Measurements from ENCODE around the gene FBXO8. TPM values are rescaled to one million over a fixed set of nuclear protein-coding genes. Genes with fewer than 3 reads are reported as not detected.

Gene FBXO8
- polyA plus RNA-seq, 1 of the 3 experiments (the other 2 are of a cell fraction) = 16.0 TPM

GRCh38 chr4:174211622-174212044 lies 71.8 kb downstream of the FBXO8 start:
- H3K4me2 ChIP-seq = no peak overlapping the region
- no peaks in the 10 kb centered on the region for H3K79me2 ChIP-seq (ENCODE audit: insufficient read depth)
- no peak overlapping the region for H3K4me3 ChIP-seq (ENCODE audit: low read depth in 2 of 2, low read length in 1 of 2)
- no peaks in the 10 kb centered on the region for H3K36me3 ChIP-seq (replicated peaks in 1 of 2; ENCODE audit: control insufficient read depth in 1 of 2, insufficient read depth in 2 of 2, low read length in 1 of 2)
- no peak for DNase-seq
- no peaks in the 10 kb centered on the region for H4K20me1 ChIP-seq (ENCODE audit: insufficient read depth)
- no peaks in the 10 kb centered on the region for H3K9me3 ChIP-seq
- no peak overlapping the region for H3K9ac ChIP-seq
- TF ChIP-seq RFX5 (IDR thresholded peaks at IDR 0.05; ENCODE audit: low read length) = no peak
- no peaks in the 10 kb centered on the region for H3K9me2 ChIP-seq
- ChIA-PET POLR2A (interaction anchor here (1.4 to 1.6 kb wide), 2 partner anchors 42 to 51 kb away, joined by 3 read pairs; no protein-coding TSS in a partner anchor), CTCF (interaction anchor here (0.9 to 1.5 kb wide), 6 partner anchors 8 to 704 kb away, joined by 3 to 5 read pairs (median 3); no protein-coding TSS in a partner anchor)
- no peaks in the 10 kb centered on the region for H3K27me3 ChIP-seq (ENCODE audit: insufficient read depth)
- H3K27ac ChIP-seq (ENCODE audit: low read depth in 2 of 2, low read length in 1 of 2) = peak overlapping the region in 1 of 2 experiments; percentile 4; a peak in 1 of 4 replicates
- H3F3A ChIP-seq (replicated peaks; ENCODE audit: insufficient read depth) = peaks cover 9% of the 10 kb centered on the region
- no peak overlapping the region; the same call in 1 of the 2 replicates for H2AFZ ChIP-seq (ENCODE audit: low read depth)
- H3K4me1 ChIP-seq (ENCODE audit: control insufficient read depth in 1 of 2, insufficient read depth in 2 of 2, low read depth in 1 of 2, low read length in 1 of 2) = peaks cover 18 to 30% of the 10 kb centered on the region in 2 experiments; a peak in 3 of 4 replicates
- WGBS (ENCODE audit: low lambda C conversion rate) = 94% methylated on average over 23 of the region's 23 CpGs

- Histone ChIP-seq H3K36me3 (replicated peaks in 1 of 2; ENCODE audit: control insufficient read depth in 1 of 2, insufficient read depth in 2 of 2, low read length in 1 of 2) (no peaks in the 10 kb centered on the region), H3K79me2 (ENCODE audit: insufficient read depth) (no peaks in the 10 kb centered on the region), H3K4me1 (ENCODE audit: control insufficient read depth in 1 of 2, insufficient read depth in 2 of 2, low read depth in 1 of 2, low read length in 1 of 2) (peaks cover 13 to 29% of the 10 kb centered on the region in 2 experiments; a peak in 3 of 4 replicates), H3K4me3 (ENCODE audit: low read depth in 2 of 2, low read length in 1 of 2) (no peak overlapping the region), H3K9me2 (no peaks in the 10 kb centered on the region), H2AFZ (ENCODE audit: low read depth) (peak overlapping the region; percentile 66; the same call in 1 of the 2 replicates), H4K20me1 (ENCODE audit: insufficient read depth) (no peaks in the 10 kb centered on the region), H3K27ac (ENCODE audit: low read depth in 2 of 2, low read length in 1 of 2) (peak overlapping the region; percentile 4 to 49; a peak in 3 of 4 replicates), H3K9ac (no peak overlapping the region), H3K27me3 (ENCODE audit: insufficient read depth) (no peaks in the 10 kb centered on the region), H3K4me2 (0 out of 2 replicates have a peak overlapping the region, but pooled peaks have one; percentile 12), H3K9me3 (no peaks in the 10 kb centered on the region), H3F3A (replicated peaks; ENCODE audit: insufficient read depth) (peaks cover 9% of the 10 kb centered on the region)
- POLR2A ChIA-PET = interaction anchor here (0.6 to 1.6 kb wide), 2 partner anchors 52 to 696 kb away, joined by 3 to 5 read pairs; no protein-coding TSS in a partner anchor
- DNase-seq = no peak
- 82% methylated on average over 6 of the region's 6 CpGs for WGBS (ENCODE audit: low lambda C conversion rate)
- TF ChIP-seq FOSL2 (IDR thresholded peaks at IDR 0.05; ENCODE audit: borderline replicate concordance, low read depth) (peak; percentile 3; the same call in 1 of the 2 replicates), SMC3 (IDR thresholded peaks at IDR 0.05; ENCODE audit: low read depth, low read length) (no peak)
- CTCF ChIA-PET = interaction anchor here (0.7 to 1.5 kb wide), 7 partner anchors 10 to 696 kb away, joined by 3 to 5 read pairs (median 3); no protein-coding TSS in a partner anchor
Observed at GRCh38 chr4:174210952-174211490, 72.4 kb downstream of the FBXO8 start.

GRCh38 chr4:174210354-174210753 lies 73.1 kb downstream of the FBXO8 start:
- H4K20me1 ChIP-seq (ENCODE audit: insufficient read depth) = no peaks in the 10 kb centered on the region
- H3F3A ChIP-seq (replicated peaks; ENCODE audit: insufficient read depth) = peaks cover 7% of the 10 kb centered on the region
- no peaks in the 10 kb centered on the region for H3K9me2 ChIP-seq
- H2AFZ ChIP-seq (ENCODE audit: low read depth) = no peak overlapping the region
- no peaks in the 10 kb centered on the region for H3K36me3 ChIP-seq (replicated peaks in 1 of 2; ENCODE audit: control insufficient read depth in 1 of 2, insufficient read depth in 2 of 2, low read length in 1 of 2)
- H3K4me1 ChIP-seq (ENCODE audit: control insufficient read depth in 1 of 2, insufficient read depth in 2 of 2, low read depth in 1 of 2, low read length in 1 of 2) = peaks cover 11 to 25% of the 10 kb centered on the region in 2 experiments; a peak in 3 of 4 replicates
- H3K9me3 ChIP-seq = no peaks in the 10 kb centered on the region
- H3K4me2 ChIP-seq = no peak overlapping the region
- no peak for TF ChIP-seq FOXM1 (IDR thresholded peaks at IDR 0.05; ENCODE audit: low read depth)
- peak; percentile 38 for TF ChIP-seq RAD21 (IDR thresholded peaks at IDR 0.05; ENCODE audit: low read length)
- H3K9ac ChIP-seq = no peak overlapping the region
- H3K79me2 ChIP-seq (ENCODE audit: insufficient read depth) = no peaks in the 10 kb centered on the region
- DNase-seq = no peak
- peak overlapping the region in 1 of 2 experiments; percentile 76; a peak in 2 of 4 replicates for H3K27ac ChIP-seq (ENCODE audit: low read depth in 2 of 2, low read length in 1 of 2)
- no peaks in the 10 kb centered on the region for H3K27me3 ChIP-seq (ENCODE audit: insufficient read depth)
- POLR2A ChIA-PET = interaction anchor here (0.6 kb wide), 1 partner anchor 696 kb away, joined by 5 read pairs; no protein-coding TSS in a partner anchor
- H3K4me3 ChIP-seq (ENCODE audit: low read depth in 2 of 2, low read length in 1 of 2) = no peak overlapping the region
- CTCF ChIA-PET = interaction anchor here (0.7 to 1.5 kb wide), 7 partner anchors 18 to 673 kb away, joined by 3 to 4 read pairs (median 3); no protein-coding TSS in a partner anchor
- 97% methylated on average over 2 of the region's 2 CpGs for WGBS (ENCODE audit: low lambda C conversion rate)
